Effector memory CD4-positive, alpha-beta T cell (primary cell): ENCODE measurements around the gene CHST2.
"Not testable (repeated sequence)": the region's sequence is repeated elsewhere in the genome, so short reads cannot be mapped to it uniquely, and the experiment has no call there.

Source experiments
- DNase-seq, 3 donors: peaks; one replicate each; pipeline ENCODE4 v3.0.0-alpha.2; 2020
- H3K27ac ChIP-seq: 2 replicates; pipeline ENCODE4 v1.7.0; 2013; ENCODE audit warnings: mild to moderate bottlenecking, low read length, moderate library complexity; ENCODE audit not compliant: insufficient read depth, poor library complexity, severe bottlenecking
- H3K27me3 ChIP-seq: replicated peaks from 2 replicates; pipeline ENCODE4 v1.7.0; 2013; ENCODE audit warnings: mild to moderate bottlenecking, low read length; ENCODE audit not compliant: insufficient read depth, control insufficient read depth, poor library complexity, severe bottlenecking
- H3K36me3 ChIP-seq: 2 replicates; pipeline ENCODE4 v1.7.0; 2013; ENCODE audit warnings: mild to moderate bottlenecking, low read length, moderate library complexity; ENCODE audit not compliant: control insufficient read depth, insufficient read depth
- H3K4me1 ChIP-seq: 2 replicates; pipeline ENCODE4 v1.7.0; 2013; ENCODE audit warnings: low read length, mild to moderate bottlenecking; ENCODE audit not compliant: control insufficient read depth, insufficient read depth, poor library complexity, severe bottlenecking
- H3K4me3 ChIP-seq: 2 replicates; pipeline ENCODE4 v1.7.0; 2013; ENCODE audit warnings: low read length, low read depth, mild to moderate bottlenecking; ENCODE audit not compliant: insufficient read depth, poor library complexity, severe bottlenecking
- H3K9me3 ChIP-seq: 2 replicates; pipeline ENCODE4 v1.7.0; 2013; ENCODE audit warnings: mild to moderate bottlenecking, low read length, moderate library complexity; ENCODE audit not compliant: control insufficient read depth
- total RNA-seq, 3 donors: gene quantifications; one replicate each; lab custom pipeline; 2026; lab: John Stamatoyannopoulos, UW

CHST2 gene, protein sequence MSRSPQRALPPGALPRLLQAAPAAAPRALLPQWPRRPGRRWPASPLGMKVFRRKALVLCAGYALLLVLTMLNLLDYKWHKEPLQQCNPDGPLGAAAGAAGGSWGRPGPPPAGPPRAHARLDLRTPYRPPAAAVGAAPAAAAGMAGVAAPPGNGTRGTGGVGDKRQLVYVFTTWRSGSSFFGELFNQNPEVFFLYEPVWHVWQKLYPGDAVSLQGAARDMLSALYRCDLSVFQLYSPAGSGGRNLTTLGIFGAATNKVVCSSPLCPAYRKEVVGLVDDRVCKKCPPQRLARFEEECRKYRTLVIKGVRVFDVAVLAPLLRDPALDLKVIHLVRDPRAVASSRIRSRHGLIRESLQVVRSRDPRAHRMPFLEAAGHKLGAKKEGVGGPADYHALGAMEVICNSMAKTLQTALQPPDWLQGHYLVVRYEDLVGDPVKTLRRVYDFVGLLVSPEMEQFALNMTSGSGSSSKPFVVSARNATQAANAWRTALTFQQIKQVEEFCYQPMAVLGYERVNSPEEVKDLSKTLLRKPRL
- total RNA-seq = 1.2 to 7.4 (median 1.5) reads per million in 3 donors

DNA sequence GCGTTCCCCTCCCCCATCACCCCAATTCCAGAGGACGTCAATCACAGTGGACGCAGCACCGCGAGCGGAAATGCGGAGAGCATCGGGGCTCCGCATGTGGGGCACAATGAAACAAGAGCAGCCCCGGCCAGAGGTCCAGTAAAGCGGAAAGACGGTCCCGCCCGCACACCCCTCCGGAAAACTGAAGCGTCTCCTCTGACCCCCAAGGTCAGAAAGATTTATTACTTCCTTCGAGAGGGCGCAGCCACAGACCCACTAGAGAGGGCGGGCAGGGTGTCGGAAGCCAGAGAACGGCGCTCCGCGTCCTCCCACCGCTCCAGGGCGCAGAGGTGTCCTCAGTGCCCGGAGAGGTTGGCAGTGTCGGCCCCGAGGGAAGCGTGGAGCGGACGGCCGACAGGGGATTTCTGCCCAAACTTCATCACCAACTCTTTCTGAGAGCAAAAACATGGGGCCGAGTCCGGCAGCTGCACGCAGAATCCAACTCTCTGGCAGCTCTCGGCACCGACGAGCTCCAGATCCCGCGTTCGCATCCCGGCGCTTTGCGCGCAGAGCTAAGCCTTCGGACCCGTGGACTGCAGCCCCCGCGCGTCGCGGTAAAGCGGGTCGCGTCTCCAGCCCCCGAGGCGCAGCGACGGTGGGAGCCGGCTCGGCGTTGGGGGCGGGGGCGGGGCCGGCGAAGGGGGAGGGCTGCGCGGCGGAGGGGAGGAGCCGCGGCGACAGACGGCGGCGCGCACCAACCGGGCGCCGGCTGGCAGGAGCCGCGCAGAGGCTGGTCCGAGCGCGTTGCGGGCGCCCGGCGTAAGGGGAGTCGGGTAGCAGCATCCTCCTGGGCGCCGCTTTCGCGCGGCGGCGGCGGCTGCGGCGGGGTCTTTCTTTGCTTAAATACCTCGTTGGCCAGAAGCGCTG is at the start of gene CHST2:
Gene CHST2, plus strand, starts transcription at position 763 of the 906 bp plus-strand sequence. CDS start 1,046 bp downstream, outside the sequence.
- Histone ChIP-seq H3K27me3 (no peaks in the 10 kb centered on the region), H3K27ac (peak within 1 kb of the TSS; percentile 49), H3K4me1 (no peaks in the 10 kb centered on the region), H3K4me3 (peak within 1 kb of the TSS; percentile 82), H3K9me3 (no peaks in the 10 kb centered on the region), H3K36me3 (no peaks in the 10 kb centered on the region)
- DNase-seq = peak in 2 of 3 donors; percentile 12 to 28

DNA sequence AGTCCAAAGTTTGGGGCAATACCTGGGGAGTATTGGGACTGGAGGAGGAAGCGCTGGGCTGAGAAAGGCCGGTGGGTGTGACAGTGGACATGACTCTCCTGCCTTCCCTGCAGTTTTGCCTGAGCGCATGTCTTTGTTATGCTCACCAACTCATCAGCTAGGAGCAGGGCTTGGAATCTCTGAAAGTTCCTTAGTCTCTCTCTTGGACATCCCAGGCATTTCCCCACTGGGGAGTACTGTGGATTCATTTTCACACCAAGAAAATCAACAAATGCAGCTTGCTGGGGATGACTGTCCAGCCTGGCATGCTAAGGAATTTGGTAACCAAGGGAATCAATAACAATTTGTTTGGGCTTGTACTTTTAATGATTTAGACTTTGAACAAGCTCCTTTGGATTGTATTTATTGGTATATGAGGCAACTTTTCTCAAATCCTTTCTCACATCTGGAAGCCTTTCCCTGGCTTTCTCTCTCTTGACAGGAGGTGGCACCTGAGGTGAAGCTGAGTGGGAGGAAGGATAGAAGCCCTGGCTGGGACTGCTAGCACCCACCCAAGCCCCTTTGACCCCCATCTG is 48.5 kb upstream of the CHST2 start:
- DNase-seq = no peak
- H3K27me3 ChIP-seq = no peaks in the 10 kb centered on the region
- no peaks in the 10 kb centered on the region for H3K9me3 ChIP-seq
- H3K4me1 ChIP-seq = no peaks in the 10 kb centered on the region
- no peak overlapping the region for H3K27ac ChIP-seq
- H3K4me3 ChIP-seq = no peak overlapping the region
- no peaks in the 10 kb centered on the region for H3K36me3 ChIP-seq

DNA sequence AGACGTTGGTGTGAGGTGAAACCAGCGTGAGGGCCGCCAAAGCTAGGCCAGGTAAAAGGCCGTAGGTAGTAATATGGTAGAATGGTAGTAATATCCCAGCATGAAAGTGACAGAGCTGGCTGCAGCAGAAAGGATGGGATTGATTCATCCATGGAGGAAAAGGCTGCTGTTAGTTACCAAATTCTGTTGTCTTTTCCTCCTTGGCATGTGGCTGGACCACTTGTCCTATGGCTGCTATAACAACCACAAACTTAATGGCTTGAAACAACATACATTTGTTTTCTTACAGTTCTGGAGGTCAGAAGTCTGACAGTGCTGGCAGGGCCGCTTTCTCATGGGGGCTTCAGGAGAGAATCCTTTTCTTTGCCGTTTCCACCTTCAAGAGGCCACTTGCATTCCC is 47.8 kb upstream of the CHST2 start:
- H3K4me3 ChIP-seq = no peak overlapping the region
- H3K36me3 ChIP-seq = no peaks in the 10 kb centered on the region
- no peak overlapping the region for H3K27ac ChIP-seq
- no peaks in the 10 kb centered on the region for H3K9me3 ChIP-seq
- no peak for DNase-seq
- H3K4me1 ChIP-seq = no peaks in the 10 kb centered on the region
- H3K27me3 ChIP-seq = no peaks in the 10 kb centered on the region

DNA sequence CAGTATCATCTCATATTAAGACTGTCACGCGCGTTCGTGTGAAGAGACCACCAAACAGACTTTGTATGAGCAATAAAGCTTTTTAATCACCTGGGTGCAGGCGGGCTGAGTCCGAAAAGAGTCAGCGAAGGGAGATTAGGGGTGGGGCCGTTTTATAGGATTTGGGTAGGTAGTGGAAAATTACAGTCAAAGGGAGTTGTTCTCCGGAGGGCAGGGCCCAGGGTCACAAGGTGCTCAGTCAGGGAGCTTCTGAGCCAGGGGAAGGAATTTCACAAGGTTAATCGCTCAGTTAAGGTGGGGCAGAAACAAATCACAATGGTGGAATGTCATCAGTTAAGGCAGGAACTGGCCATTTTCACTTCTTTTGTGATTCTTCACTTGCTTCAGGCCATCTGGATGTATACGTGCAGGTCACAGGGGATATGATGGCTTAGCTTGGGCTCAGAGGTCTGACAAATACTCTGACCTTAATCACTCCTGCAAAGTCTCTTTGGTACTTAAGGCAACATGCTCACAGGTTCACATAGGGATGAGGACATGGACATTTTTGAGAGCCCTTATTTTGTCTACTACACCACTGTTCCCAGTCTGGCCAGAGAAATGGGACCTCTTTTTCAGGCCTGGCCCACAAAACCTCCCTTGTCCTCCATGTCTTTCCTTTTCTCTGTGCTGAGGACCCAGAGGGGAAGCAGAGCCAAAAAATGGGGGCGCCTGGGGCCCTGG is 47.1 kb upstream of the CHST2 start:
- not testable (repeated sequence) for H3K4me1 ChIP-seq, H3K9me3 ChIP-seq, H3K27ac ChIP-seq, DNase-seq, H3K27me3 ChIP-seq, H3K4me3 ChIP-seq, H3K36me3 ChIP-seq

DNA sequence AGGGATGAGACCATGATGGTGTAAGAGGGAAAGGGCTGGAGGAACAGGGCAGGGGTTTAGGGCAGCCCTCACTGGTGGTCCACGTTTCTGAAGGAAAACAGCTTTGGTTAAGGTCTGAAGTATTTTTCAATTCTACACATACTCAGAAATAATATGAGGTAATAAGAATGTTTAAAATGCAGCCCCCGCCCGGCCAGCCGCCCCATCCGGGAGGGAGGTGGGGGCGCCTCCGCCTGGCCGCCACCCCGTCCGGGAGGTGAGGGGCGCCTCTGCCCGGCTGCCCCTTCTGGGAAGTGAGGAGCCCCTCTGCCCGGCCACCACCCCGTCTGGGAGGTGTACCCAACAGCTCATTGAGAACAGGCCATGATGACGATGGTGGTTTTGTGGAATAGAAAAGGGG is 46.0 kb upstream of the CHST2 start:
- not testable (repeated sequence) for DNase-seq, H3K9me3 ChIP-seq, H3K36me3 ChIP-seq, H3K4me3 ChIP-seq, H3K27ac ChIP-seq, H3K27me3 ChIP-seq, H3K4me1 ChIP-seq

DNA sequence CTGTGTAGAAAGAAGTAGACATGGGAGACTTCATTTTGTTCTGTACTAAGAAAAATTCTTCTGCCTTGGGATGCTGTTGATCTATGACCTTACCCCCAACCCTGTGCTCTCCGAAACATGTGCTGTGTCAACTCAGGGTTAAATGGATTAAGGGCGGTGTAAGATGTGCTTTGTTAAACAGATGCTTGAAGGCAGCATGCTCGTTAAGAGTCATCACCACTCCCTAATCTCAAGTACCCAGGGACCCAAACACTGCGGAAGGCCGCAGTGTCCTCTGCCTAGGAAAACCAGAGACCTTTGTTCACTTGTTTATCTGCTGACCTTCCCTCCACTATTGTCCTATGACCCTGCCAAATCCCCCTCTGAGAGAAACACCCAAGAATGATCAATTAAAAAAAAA is 45.6 kb upstream of the CHST2 start:
- H3K27me3 ChIP-seq, DNase-seq, H3K9me3 ChIP-seq, H3K4me1 ChIP-seq, H3K27ac ChIP-seq, H3K4me3 ChIP-seq, H3K36me3 ChIP-seq: not testable (repeated sequence)

DNA sequence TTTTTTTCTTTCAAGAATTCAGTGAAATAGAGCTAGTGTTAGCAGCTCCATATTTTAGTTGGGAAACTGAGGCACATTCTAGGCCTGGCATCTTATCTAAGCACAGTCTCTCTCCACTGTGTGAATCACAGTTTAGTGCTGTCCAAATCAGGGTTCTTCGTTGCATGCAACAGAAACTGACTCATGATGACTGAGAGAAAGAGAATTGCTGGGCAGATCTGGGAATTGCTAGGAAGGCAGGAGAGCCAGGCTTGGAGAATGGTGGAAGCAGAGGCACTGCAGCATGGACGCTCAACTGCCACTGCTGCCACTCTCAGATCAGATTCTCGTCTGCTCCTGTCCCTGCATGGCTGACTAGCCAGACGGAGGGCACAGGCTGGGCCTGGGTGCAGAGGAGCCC is 40.7 kb upstream of the CHST2 start:
- no peak overlapping the region for H3K27ac ChIP-seq
- H3K36me3 ChIP-seq = no peaks in the 10 kb centered on the region
- no peak overlapping the region for H3K4me3 ChIP-seq
- H3K4me1 ChIP-seq = no peaks in the 10 kb centered on the region
- no peaks in the 10 kb centered on the region for H3K9me3 ChIP-seq
- H3K27me3 ChIP-seq = no peaks in the 10 kb centered on the region
- DNase-seq = no peak

DNA sequence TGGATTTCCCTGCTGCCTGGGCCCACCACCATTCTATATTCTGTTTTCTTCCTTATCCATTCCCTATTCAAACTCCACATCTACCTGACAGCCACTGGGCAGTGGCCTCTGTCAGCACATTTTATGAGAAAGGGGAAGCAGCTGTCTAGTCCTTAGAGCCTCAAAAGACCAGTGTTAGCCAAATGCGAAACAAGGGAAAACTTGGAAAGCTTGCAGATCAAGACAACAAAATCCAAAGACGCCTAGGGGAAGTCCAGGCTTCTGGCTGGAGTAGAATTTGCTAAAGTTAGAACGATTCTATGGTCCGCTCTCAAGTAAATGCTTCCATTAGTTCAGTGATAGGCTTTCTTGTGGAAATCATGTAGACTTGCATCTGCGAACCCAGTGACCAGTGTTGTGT is 39.4 kb upstream of the CHST2 start:
- H3K4me1 ChIP-seq = no peaks in the 10 kb centered on the region
- H3K36me3 ChIP-seq = no peaks in the 10 kb centered on the region
- no peak overlapping the region for H3K27ac ChIP-seq
- H3K27me3 ChIP-seq = no peaks in the 10 kb centered on the region
- no peak overlapping the region for H3K4me3 ChIP-seq
- no peaks in the 10 kb centered on the region for H3K9me3 ChIP-seq
- no peak for DNase-seq

DNA sequence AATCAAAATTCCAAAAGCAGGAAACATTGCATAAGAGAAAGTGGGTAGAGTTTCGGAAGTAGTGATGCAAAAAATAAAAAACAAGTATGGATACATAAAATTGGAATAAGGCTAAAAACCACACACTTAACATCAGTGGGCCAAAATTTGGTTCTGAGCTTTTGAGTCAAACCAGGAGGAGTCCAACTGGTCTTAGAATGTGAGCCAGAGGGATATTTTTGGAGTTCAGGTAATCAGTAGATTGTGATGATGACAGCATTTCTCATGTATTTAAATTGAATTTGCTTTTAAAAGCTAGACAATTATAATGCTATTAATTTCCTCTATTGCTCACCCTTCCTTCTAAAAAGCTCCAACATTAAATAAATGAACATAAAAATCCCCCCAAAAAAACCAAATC is 38.2 kb upstream of the CHST2 start:
- no peaks in the 10 kb centered on the region for H3K9me3 ChIP-seq
- H3K4me1 ChIP-seq = no peaks in the 10 kb centered on the region
- H3K27ac ChIP-seq = no peak overlapping the region
- H3K36me3 ChIP-seq = no peaks in the 10 kb centered on the region
- H3K4me3 ChIP-seq = no peak overlapping the region
- H3K27me3 ChIP-seq = no peaks in the 10 kb centered on the region
- DNase-seq = no peak
